HG02970 (cell line): ENCODE measurements around the gene ANKRD20A1.
"Not testable (repeated sequence)": the region's sequence is repeated elsewhere in the genome, so short reads cannot be mapped to it uniquely, and the experiment has no call there.

Experiments used
- ATAC-seq: cut with Tn5 transposase; IDR thresholded peaks from one replicate; pipeline ENCODE4 v1.9.1; 2021; ENCODE audit warnings: mild to moderate bottlenecking, moderate library complexity, moderate number of reproducible peaks; ENCODE audit not compliant: unreplicated experiment, low FRiP score

Gene ANKRD20A1

DNA sequence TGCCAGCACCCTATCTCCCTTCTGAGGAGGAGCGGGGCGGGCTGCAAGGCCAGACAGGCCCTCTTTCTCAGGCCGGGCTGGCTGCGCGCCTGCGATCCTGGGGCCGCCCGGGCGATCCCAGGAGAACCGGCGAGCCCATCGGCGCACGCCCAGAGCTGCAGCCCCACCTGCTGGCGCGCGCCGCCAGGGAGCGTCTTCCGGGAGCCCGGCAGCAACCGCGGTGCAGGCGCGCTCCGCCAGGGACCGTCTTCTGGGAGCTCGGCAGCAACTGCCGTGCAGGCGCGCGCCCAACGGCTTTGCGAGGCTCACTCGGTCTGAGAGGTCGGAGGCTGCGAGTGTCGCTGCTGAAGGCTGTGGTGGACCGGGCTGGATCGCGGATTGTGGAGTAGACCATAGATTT is at the start of gene ANKRD20A1:
Gene ANKRD20A1, plus strand, starts transcription at position 61 of the 400 bp plus-strand sequence. CDS start 496 bp downstream, outside the sequence.
- ATAC-seq, result not testable (repeated sequence)

DNA sequence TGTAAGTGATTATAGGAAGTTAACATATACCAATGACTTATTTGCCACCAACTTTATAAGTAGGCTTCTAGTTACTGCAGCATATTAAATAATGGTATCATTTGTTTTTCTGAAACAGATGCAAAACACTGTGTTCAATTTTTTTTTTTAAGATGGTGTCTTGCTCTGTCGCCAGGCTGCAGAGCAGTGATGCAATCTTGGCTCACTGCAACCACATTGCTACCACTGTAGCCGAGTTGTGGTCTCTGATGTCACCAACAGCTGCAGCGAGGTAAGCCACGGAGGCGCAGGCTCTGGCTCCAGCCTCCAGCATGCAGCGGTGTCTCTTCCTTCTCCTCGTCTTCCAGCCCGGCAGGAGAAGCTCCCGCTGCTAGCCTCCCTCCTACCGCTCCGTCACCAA is 26.6 kb upstream of the ANKRD20A1 start:
- not testable (repeated sequence) for ATAC-seq
